SK-N-SH (cell line): Measurements from ENCODE around the gene USP36. TPM values are rescaled to one million over a fixed set of nuclear protein-coding genes. Genes with fewer than 3 reads are reported as not detected.

Experiments used
- CTCF ChIA-PET: fragments of 300-600, 350-600 bp; formaldehyde crosslinking; extraction: SDS; loops from one replicate; lab custom pipeline; 2021; lab: Yijun Ruan, JAX
- POLR2A ChIA-PET: fragments of 350-600 bp; sonication (Branson Sonifier 250); formaldehyde crosslinking; extraction: SDS; loops from one replicate; lab custom pipeline; 2020; ENCODE audit warnings: antibody characterized with exemption, inconsistent platforms; lab: Yijun Ruan, JAX
- DNase-seq: peaks from one replicate; pipeline ENCODE4 v3.0.0; 2012
- H2AFZ ChIP-seq: fragments of 200-600 bp; sonication (generic); 2 replicates; pipeline ENCODE4 v1.8.1; 2016; ENCODE audit warnings: antibody characterized with exemption, mild to moderate bottlenecking, low read depth
- H3F3A ChIP-seq: fragments of 200-600 bp; sonication (generic); replicated peaks from 2 replicates; pipeline ENCODE3; 2016; ENCODE audit warnings: antibody characterized with exemption, mild to moderate bottlenecking; ENCODE audit not compliant: insufficient read depth
- H3K27ac ChIP-seq, 2 experiments: fragments of 200-500 bp in 1 of 2; fragments of 200-600 bp in 1 of 2; sonication (Bioruptor generic) in 1 of 2; sonication (generic), shearing (Covaris generic) in 1 of 2; 2 replicates each; pipeline versions ENCODE4 v1.5.1 to v1.6.1; 2014 to 2016; ENCODE audit warnings: low read depth in 2 of 2, inconsistent platforms in 1 of 2, low read length in 1 of 2, mild to moderate bottlenecking in 1 of 2, mixed read lengths in 1 of 2
- H3K27me3 ChIP-seq: fragments of 200-600 bp; sonication (generic), shearing (Covaris generic); 2 replicates; pipeline ENCODE4 v1.6.1; 2016; ENCODE audit warnings: mixed run types; ENCODE audit not compliant: insufficient read depth
- H3K36me3 ChIP-seq, 2 experiments: fragments of 200-500 bp in 1 of 2; fragments of 200-600 bp in 1 of 2; sonication (Bioruptor generic) in 1 of 2; sonication (generic) in 1 of 2; replicated peaks in 1 of 2; 2 replicates each; pipeline versions ENCODE3 to v1.5.1; 2014 to 2016; ENCODE audit warnings: low read length in 1 of 2, mild to moderate bottlenecking in 1 of 2; ENCODE audit not compliant: insufficient read depth in 2 of 2, control insufficient read depth in 1 of 2
- H3K4me1 ChIP-seq, 2 experiments: fragments of 200-500 bp in 1 of 2; fragments of 200-600 bp in 1 of 2; sonication (Bioruptor generic) in 1 of 2; sonication (generic), shearing (Covaris generic) in 1 of 2; 2 replicates each; pipeline versions ENCODE4 v1.5.1 to v1.6.1; 2014 to 2016; ENCODE audit warnings: low read depth in 1 of 2, low read length in 1 of 2, mixed run types in 1 of 2; ENCODE audit not compliant: insufficient read depth in 2 of 2, control insufficient read depth in 1 of 2
- H3K4me2 ChIP-seq: fragments of 200-600 bp; sonication (generic), shearing (Covaris generic); 2 replicates; pipeline ENCODE4 v1.6.1; 2017; ENCODE audit warnings: mixed run types
- H3K4me3 ChIP-seq, 2 experiments: fragments of 200-500 bp in 1 of 2; fragments of 200-600 bp in 1 of 2; sonication (Bioruptor generic) in 1 of 2; sonication (generic), shearing (Covaris generic) in 1 of 2; 2 replicates each; pipeline versions ENCODE4 v1.5.1 to v1.8.1; 2014 to 2016; ENCODE audit warnings: low read depth in 2 of 2, inconsistent platforms in 1 of 2, low read length in 1 of 2, mild to moderate bottlenecking in 1 of 2, mixed read lengths in 1 of 2, moderate library complexity in 1 of 2
- H3K79me2 ChIP-seq: fragments of 200-600 bp; sonication (generic); 2 replicates; pipeline ENCODE4 v1.8.1; 2017; ENCODE audit warnings: mild to moderate bottlenecking; ENCODE audit not compliant: insufficient read depth
- H3K9ac ChIP-seq: fragments of 200-600 bp; sonication (generic); 2 replicates; pipeline ENCODE4 v1.6.1; 2017; ENCODE audit warnings: mixed run types
- H3K9me2 ChIP-seq: fragments of 200-600 bp; sonication (generic); 2 replicates; pipeline ENCODE4 v1.6.1; 2017; ENCODE audit warnings: mixed run types
- H3K9me3 ChIP-seq: fragments of 200-600 bp; sonication (generic); 2 replicates; pipeline ENCODE4 v1.6.1; 2017; ENCODE audit warnings: mixed run types, mild to moderate bottlenecking, moderate library complexity
- H4K20me1 ChIP-seq: fragments of 200-600 bp; sonication (generic); 2 replicates; pipeline ENCODE4 v1.6.1; 2017; ENCODE audit warnings: mild to moderate bottlenecking, mixed run types; ENCODE audit not compliant: insufficient read depth
- CHD2 ChIP-seq: fragments of 150-350 bp; IDR thresholded peaks from 2 replicates; pipeline ENCODE4 v1.6.1; 2018; ENCODE audit warnings: low read length; ENCODE audit not compliant: partially characterized antibody
- EP300 ChIP-seq, 2 experiments: IDR thresholded peaks; 2 replicates each; pipeline versions ENCODE4 v1.4.0 to v1.6.1; 2012; ENCODE audit warnings: borderline replicate concordance in 1 of 2, low read depth in 1 of 2, low read length in 1 of 2
- FOSL2 ChIP-seq: IDR thresholded peaks from 2 replicates; pipeline ENCODE4 v1.4.0; 2012; ENCODE audit warnings: low read depth, mild to moderate bottlenecking, moderate library complexity, borderline replicate concordance
- FOXJ3 ChIP-seq: sonication (generic); formaldehyde crosslinking; IDR thresholded peaks from 2 replicates; pipeline ENCODE4 v1.5.1; 2020; ENCODE audit warnings: mild to moderate bottlenecking, missing genetic modification reagents
- GABPA ChIP-seq: IDR thresholded peaks from 2 replicates; pipeline ENCODE4 v1.4.0; 2012; ENCODE audit warnings: low read depth, mild to moderate bottlenecking
- GATA2 ChIP-seq: sonication (generic); formaldehyde crosslinking; IDR thresholded peaks from 2 replicates; pipeline ENCODE4 v1.5.0; 2020; ENCODE audit warnings: mild to moderate bottlenecking, missing genetic modification reagents
- IRF3 ChIP-seq: fragments of 150-350 bp; IDR thresholded peaks from 2 replicates; pipeline ENCODE4 v1.6.1; 2016; ENCODE audit warnings: mild to moderate bottlenecking, low read depth, low read length
- JUND ChIP-seq: IDR thresholded peaks from 2 replicates; pipeline ENCODE4 v1.4.0; 2012
- MAX ChIP-seq: IDR thresholded peaks from 2 replicates; pipeline ENCODE4 v1.4.0; 2012; ENCODE audit warnings: low read depth
- MEF2A ChIP-seq: IDR thresholded peaks from 2 replicates; pipeline ENCODE4 v1.4.0; 2012; ENCODE audit warnings: low read depth, borderline replicate concordance
- NFIC ChIP-seq: IDR thresholded peaks from 2 replicates; pipeline ENCODE4 v1.4.0; 2012; ENCODE audit warnings: borderline replicate concordance
- NRF1 ChIP-seq: IDR thresholded peaks from 2 replicates; pipeline ENCODE4 v1.6.1; 2012; ENCODE audit warnings: low read depth, mild to moderate bottlenecking, low read length
- PBX3 ChIP-seq: IDR thresholded peaks from 2 replicates; pipeline ENCODE4; 2012
- RCOR1 ChIP-seq: fragments of 150-350 bp; IDR thresholded peaks from 2 replicates; pipeline ENCODE4 v1.6.1; 2017; ENCODE audit warnings: antibody characterized with exemption, low read length
- RXRA ChIP-seq: IDR thresholded peaks from 2 replicates; pipeline ENCODE4 v1.4.0; 2012; ENCODE audit warnings: low read depth, mild to moderate bottlenecking, borderline replicate concordance
- SMC3 ChIP-seq: IDR thresholded peaks from 2 replicates; pipeline ENCODE4 v1.6.1; 2012; ENCODE audit warnings: low read depth, low read length, improper control_type of control experiment
- USF2 ChIP-seq: fragments of 150-350 bp; IDR thresholded peaks from 2 replicates; pipeline ENCODE4 v1.6.1; 2017; ENCODE audit warnings: antibody characterized with exemption, low read length, low read depth, borderline replicate concordance
- YY1 ChIP-seq: IDR thresholded peaks from 2 replicates; pipeline ENCODE4 v1.4.0; 2012; ENCODE audit warnings: low read depth, mild to moderate bottlenecking
- ZBTB33 ChIP-seq: IDR thresholded peaks from 2 replicates; pipeline ENCODE4 v1.4.0; 2012; ENCODE audit warnings: low read depth, borderline replicate concordance
- WGBS: methylation state at CpG from one replicate; pipeline ENCODE4 v1.1.6; 2017; ENCODE audit warnings: low lambda C conversion rate; 5-methylcytosine and 5-hydroxymethylcytosine counted together
- polyA plus RNA-seq, 3 experiments: library from polyadenylated mRNA; depleted of rRNA; stranded (reverse); fragments of >200 nt; gene quantifications; 2 replicates each; pipeline ENCODE4 v1.2.3, GENCODE V29; 2012

Gene USP36
- polyA plus RNA-seq, 1 of the 3 experiments (the other 2 are of a cell fraction): 34.6 TPM

- peaks cover 31% of the 10 kb centered on the region for H3K79me2 ChIP-seq
- H3K9me3 ChIP-seq: no peaks in the 10 kb centered on the region
- no peaks in the 10 kb centered on the region for H3K27me3 ChIP-seq
- H3K4me3 ChIP-seq: no peak overlapping the region
- TF ChIP-seq FOSL2 (no peak), USF2 (no peak), JUND (no peak), IRF3 (no peak), PBX3 (no peak), GATA2 (CRISPR knock-in tag) (no peak), NFIC (no peak), RXRA (no peak), MEF2A (no peak), YY1 (no peak)
- peaks cover 34% of the 10 kb centered on the region for H3F3A ChIP-seq
- H4K20me1 ChIP-seq: no peaks in the 10 kb centered on the region
- no peaks in the 10 kb centered on the region for H3K4me1 ChIP-seq
- H3K9me2 ChIP-seq: no peaks in the 10 kb centered on the region
- POLR2A ChIA-PET: no interaction called here
- CTCF ChIA-PET: interaction anchor here (1.0 to 17.6 kb wide), 6 partner anchors 10 to 358 kb away, joined by 3 to 458 read pairs (median 12); partner anchors contain the start of gene LGALS3BP
- H3K4me2 ChIP-seq: no peak overlapping the region
- H2AFZ ChIP-seq: no peak overlapping the region
- no peak overlapping the region for H3K27ac ChIP-seq
- no peak for DNase-seq
- 97% methylated on average over 25 of the region's 25 CpGs for WGBS
- H3K9ac ChIP-seq: no peak overlapping the region
- peaks cover 45 to 62% of the 10 kb centered on the region in 2 experiments for H3K36me3 ChIP-seq
These were observed 15.0 kb upstream of the USP36 start for GRCh38 chr17:78855561-78856165.

- CTCF ChIA-PET: interaction anchor here (0.6 to 17.6 kb wide), 7 partner anchors 11 to 357 kb away, joined by 3 to 458 read pairs (median 5); partner anchors contain the start of gene LGALS3BP
- TF ChIP-seq MAX (no peak), SMC3 (no peak), IRF3 (no peak), ZBTB33 (no peak), EP300 (IDR thresholded peaks at IDR 0.05; ENCODE audit: borderline replicate concordance in 1 of 2, low read depth in 1 of 2, low read length in 1 of 2) (no peak), JUND (no peak), NRF1 (no peak), PBX3 (no peak), GABPA (no peak), RCOR1 (no peak), FOXJ3 (no peak), CHD2 (no peak), MEF2A (no peak)
These were observed 13.9 kb upstream of the USP36 start for GRCh38 chr17:78854508-78854907.

More at GRCh38 chr17:78854508-78854907, 13.9 kb upstream of the USP36 start:
- peaks cover 40% of the 10 kb centered on the region for H3F3A ChIP-seq
- H3K4me1 ChIP-seq: no peaks in the 10 kb centered on the region
- peaks cover 45 to 56% of the 10 kb centered on the region in 2 experiments for H3K36me3 ChIP-seq
- POLR2A ChIA-PET: no interaction called here
- H3K9ac ChIP-seq: no peak overlapping the region
- WGBS: 96% methylated on average over 9 of the region's 9 CpGs
- no peaks in the 10 kb centered on the region for H4K20me1 ChIP-seq
- H2AFZ ChIP-seq: no peak overlapping the region
- no peaks in the 10 kb centered on the region for H3K9me3 ChIP-seq
- H3K79me2 ChIP-seq: peaks cover 20% of the 10 kb centered on the region
- no peaks in the 10 kb centered on the region for H3K9me2 ChIP-seq
- no peak overlapping the region for H3K4me2 ChIP-seq
- H3K4me3 ChIP-seq: no peak overlapping the region
- no peak overlapping the region for H3K27ac ChIP-seq
- DNase-seq: no peak
- no peaks in the 10 kb centered on the region for H3K27me3 ChIP-seq
